K562 (cell line): Measurements from ENCODE around the gene SCNN1A. TPM values are rescaled to one million over a fixed set of nuclear protein-coding genes. Genes with fewer than 3 reads are reported as not detected.

Experiments
- ATAC-seq: fragments of 200-7000 bp; cut with Tn5 transposase; 3 replicates; pipeline ENCODE4 v1.9.1; 2020; ENCODE audit warnings: moderate library complexity
- BruUV-seq: library from RNA; stranded (reverse); fragments of 400-500 nt; replicated peaks from 2 replicates; lab custom pipeline; 2021; lab: Mats Ljungman, UMichigan
- CTCF ChIA-PET: fragments of 300-600 bp; formaldehyde crosslinking; extraction: SDS; loops from one replicate; lab custom pipeline; 2021; ENCODE audit warnings: low intra/inter-chr PET ratio; lab: Yijun Ruan, JAX
- POLR2A ChIA-PET: fragments of 300-600, 350-650 bp; sonication (Branson Sonifier 250); formaldehyde crosslinking; extraction: SDS; loops from one replicate; lab custom pipeline; 2021; ENCODE audit warnings: antibody characterized with exemption, inconsistent platforms; lab: Yijun Ruan, JAX
- DNase-seq, 4 experiments: peaks; one replicate each; pipeline versions ENCODE4 v3.0.0 to v3.0.0-alpha.2; 2011 to 2018; ENCODE audit warnings: low spot score in 3 of 4, mixed read lengths in 3 of 4; ENCODE audit errors: extremely low read depth in 1 of 4
- FAIRE-seq: peaks from 2 replicates; lab custom pipeline; 2011; peaks lifted over from hg19 to GRCh38; lab: Jason Lieb, UNC
- H2AFZ ChIP-seq: 2 replicates; pipeline ENCODE4 v1.6.0; 2011; ENCODE audit warnings: low read depth, low read length, control low read depth, inconsistent platforms
- H3K27ac ChIP-seq: fragments of 200-600 bp; 3 replicates; pipeline ENCODE4 v1.8.0; 2011; ENCODE audit warnings: low read depth, mild to moderate bottlenecking, control low read depth, inconsistent platforms, low read length, moderate library complexity, mixed read lengths; ENCODE audit errors: extremely low read depth
- H3K27me3 ChIP-seq, 2 experiments: fragments of 300-600 bp in 1 of 2; 2 replicates in 1 of 2; 3 replicates in 1 of 2; pipeline versions ENCODE4 v1.6.0 to v1.8.0; 2011; ENCODE audit warnings: inconsistent platforms in 2 of 2, low read length in 2 of 2, mild to moderate bottlenecking in 1 of 2, mixed read lengths in 1 of 2, moderate library complexity in 1 of 2; ENCODE audit not compliant: control insufficient read depth in 2 of 2, insufficient read depth in 2 of 2
- H3K36me3 ChIP-seq: fragments of 300-600 bp; 3 replicates; pipeline ENCODE4 v1.8.0; 2011; ENCODE audit warnings: mild to moderate bottlenecking, low read length, inconsistent platforms; ENCODE audit not compliant: control insufficient read depth, insufficient read depth
- H3K4me1 ChIP-seq, 2 experiments: fragments of 200-600 bp in 1 of 2; replicated peaks in 1 of 2; 2 replicates in 1 of 2; 3 replicates in 1 of 2; pipeline versions ENCODE4 v1.5.1 to v1.8.0; 2011; ENCODE audit warnings: inconsistent platforms in 2 of 2, low read length in 2 of 2, mild to moderate bottlenecking in 1 of 2, mixed read lengths in 1 of 2, moderate library complexity in 1 of 2; ENCODE audit not compliant: control insufficient read depth in 2 of 2, insufficient read depth in 2 of 2
- H3K4me2 ChIP-seq: 2 replicates; pipeline ENCODE4 v1.6.1; 2011; ENCODE audit warnings: low read length, control low read depth, inconsistent platforms, mixed read lengths; ENCODE audit not compliant: insufficient read depth
- H3K4me3 ChIP-seq: fragments of 200-600 bp; sonication (generic), shearing (Covaris generic); 2 replicates; pipeline ENCODE4 v1.5.1; 2016; ENCODE audit warnings: control low read depth, inconsistent platforms
- H3K79me2 ChIP-seq: fragments of 200-600 bp; 3 replicates; pipeline ENCODE4 v1.8.0; 2011; ENCODE audit warnings: low read length, inconsistent platforms; ENCODE audit not compliant: control insufficient read depth, insufficient read depth
- H3K9ac ChIP-seq, 2 experiments: 2 replicates each; pipeline versions ENCODE4 v1.6.0 to v1.6.1; 2011; ENCODE audit warnings: low read depth in 2 of 2, low read length in 2 of 2, control low read depth in 1 of 2, inconsistent platforms in 1 of 2, mild to moderate bottlenecking in 1 of 2, mixed read lengths in 1 of 2; ENCODE audit not compliant: insufficient read depth in 1 of 2
- H3K9me1 ChIP-seq: one replicate; pipeline ENCODE4 v1.6.0; 2011; ENCODE audit warnings: inconsistent platforms, mild to moderate bottlenecking, low read length, moderate library complexity; ENCODE audit not compliant: control insufficient read depth, insufficient read depth
- H3K9me3 ChIP-seq: replicated peaks from 2 replicates; pipeline ENCODE4 v1.5.1; 2011; ENCODE audit warnings: low read depth, low read length, inconsistent platforms; ENCODE audit not compliant: control insufficient read depth, insufficient read depth
- H4K20me1 ChIP-seq: replicated peaks from 2 replicates; pipeline ENCODE4 v1.6.1; 2011; ENCODE audit warnings: low read length, inconsistent platforms, mixed read lengths; ENCODE audit not compliant: control insufficient read depth, insufficient read depth
- CREBBP ChIP-seq: IDR thresholded peaks from one replicate; pipeline ENCODE4 v1.6.1; 2012; ENCODE audit warnings: low read depth, mild to moderate bottlenecking, control low read depth, inconsistent platforms, low read length
- DNMT1 ChIP-seq: fragments of 450-650 bp; IDR thresholded peaks from 2 replicates; pipeline ENCODE4 v1.6.1; 2016; ENCODE audit warnings: antibody characterized with exemption, mild to moderate bottlenecking
- GABPA ChIP-seq: fragments of 200-800 bp; sonication (Bioruptor generic); conservative IDR thresholded peaks from 2 replicates; pipeline ENCODE4 v1.6.1; 2016; ENCODE audit warnings: low read depth, missing genetic modification characterization, missing compliant biosample characterization
- GTF3C2 ChIP-seq: IDR thresholded peaks from 3 replicates; pipeline ENCODE4 v1.6.1; 2011; ENCODE audit warnings: borderline replicate concordance, mild to moderate bottlenecking, moderate library complexity; ENCODE audit not compliant: insufficient read length; ENCODE audit errors: extremely low read depth
- JUNB ChIP-seq: fragments of 450-650 bp; formaldehyde crosslinking; conservative IDR thresholded peaks from 2 replicates; pipeline ENCODE4 v1.4.0; 2020; ENCODE audit warnings: mild to moderate bottlenecking
- NR2C1 ChIP-seq, 2 experiments: fragments of 450-650 bp; IDR thresholded peaks; 2 replicates each; pipeline ENCODE4 v1.6.1; 2017; ENCODE audit warnings: mild to moderate bottlenecking in 2 of 2, antibody characterized with exemption in 1 of 2, inconsistent platforms in 1 of 2, missing compliant biosample characterization in 1 of 2, missing genetic modification characterization in 1 of 2
- SIX5 ChIP-seq, 2 experiments: IDR thresholded peaks; 2 replicates each; pipeline ENCODE4 v1.6.1; 2011; ENCODE audit warnings: low read length in 2 of 2, borderline replicate concordance in 1 of 2, low read depth in 1 of 2, mild to moderate bottlenecking in 1 of 2, moderate library complexity in 1 of 2; ENCODE audit not compliant: insufficient read depth in 1 of 2
- WHSC1 ChIP-seq: IDR thresholded peaks from one replicate; pipeline ENCODE4 v1.6.1; 2012; ENCODE audit warnings: low read length, control low read depth, inconsistent platforms
- XRCC5 ChIP-seq: fragments of 200-400 bp; formaldehyde crosslinking; IDR thresholded peaks from 2 replicates; pipeline ENCODE4 v1.6.1; 2017; ENCODE audit warnings: low read depth, mild to moderate bottlenecking, low read length
- ZBTB12 ChIP-seq: fragments of 250-450 bp; sonication (Bioruptor Pico); IDR thresholded peaks from 2 replicates; pipeline ENCODE4 v1.4.0; 2020
- ZNF23 ChIP-seq: fragments of 250-450 bp; sonication (Bioruptor Pico); IDR thresholded peaks from 2 replicates; pipeline ENCODE4 v1.4.0; 2020; ENCODE audit warnings: mild to moderate bottlenecking
- ZNF280B ChIP-seq: fragments of 250-450 bp; sonication (Bioruptor Pico); IDR thresholded peaks from 2 replicates; pipeline ENCODE4 v1.5.1; 2021; ENCODE audit warnings: mild to moderate bottlenecking
- ZNF324 ChIP-seq: fragments of 250-450 bp; sonication (Bioruptor Pico); IDR thresholded peaks from 2 replicates; pipeline ENCODE4 v1.4.0; 2020; ENCODE audit warnings: mild to moderate bottlenecking
- ZNF644 ChIP-seq: fragments of 200-800 bp; sonication (Bioruptor generic); IDR thresholded peaks from 2 replicates; pipeline ENCODE4 v1.6.1; 2016; ENCODE audit warnings: low read depth, missing genetic modification characterization, missing compliant biosample characterization
- ZNF717 ChIP-seq: fragments of 250-450 bp; sonication (Bioruptor Pico); IDR thresholded peaks from 2 replicates; pipeline ENCODE4 v1.5.0; 2021
- WGBS: fragments of 100-300 bp; shearing (Covaris generic); methylation state at CpG from one replicate; pipeline ENCODE4 v1.1.6; 2016; ENCODE audit warnings: low coverage, mixed read lengths; ENCODE audit not compliant: insufficient coverage; ENCODE audit errors: missing lambda C conversion rate; 5-methylcytosine and 5-hydroxymethylcytosine counted together
- in situ Hi-C: fragments of 300-500 bp; cut with MboI; formaldehyde crosslinking; loops from 4 replicates; pipeline ENCODE4 v1.15.0; 2018; ENCODE audit warnings: inconsistent platforms, mixed read lengths
- intact Hi-C: fragments of 100-400 bp; cut with micrococcal nuclease; formaldehyde crosslinking; loops from 2 replicates; pipeline ENCODE4 v1.14.2; 2022
- polyA plus RNA-seq, 8 experiments: library from polyadenylated mRNA; depleted of rRNA in 4 of 8; stranded (reverse) in 5 of 8; unstranded in 3 of 8; fragments of >200 nt; fragmentation: Nextera tagmentation in 2 of 8; fragmentation: Illumina TruSeq in 1 of 8; extraction: Ambion mirVana in 2 of 8; extraction: Trizol in 1 of 8; gene quantifications; 2 replicates each; pipeline versions ENCODE4 v1.2.1 to v1.2.3, GENCODE V29; 2011 to 2014; ENCODE audit warnings: inconsistent platforms in 1 of 8, missing spikeins in 1 of 8
- total RNA-seq, 7 experiments: library from RNA; depleted of rRNA in 6 of 7; stranded (reverse); fragments of >200 nt in 6 of 7; fragmentation: Illumina TruSeq in 2 of 7; extraction: Trizol in 2 of 7; gene quantifications; 2 replicates each; pipeline versions ENCODE4 v1.2.1 to v1.2.3, GENCODE V29; 2011 to 2021; ENCODE audit warnings: low replicate concordance in 1 of 7

Gene SCNN1A
- total and polyA plus RNA-seq, 9 of the 15 experiments (the other 6 are each of a cell fraction or from before 2014, with no cell fraction given): 0.15 to 0.49 (median 0.32) TPM; not detected in 5

GRCh38 chr12:6321905-6322304 is 53.5 kb downstream of the SCNN1A start:
- Histone ChIP-seq H3K4me2 (no peak overlapping the region), H3K4me1 (peaks cover 16 to 26% of the 10 kb centered on the region in 2 experiments; a peak in 4 of 5 replicates), H3K79me2 (no peaks in the 10 kb centered on the region), H3K9ac (no peak overlapping the region), H4K20me1 (no peaks in the 10 kb centered on the region), H3K27ac (no peak overlapping the region), H3K4me3 (no peak overlapping the region), H2AFZ (no peak overlapping the region), H3K9me1 (no peaks in the 10 kb centered on the region), H3K27me3 (peaks cover 0 to 21% of the 10 kb centered on the region in 2 experiments; a peak in 4 of 5 replicates), H3K36me3 (no peaks in the 10 kb centered on the region), H3K9me3 (no peaks in the 10 kb centered on the region)
- in situ Hi-C loops: no loop called here
- no peak for DNase-seq
- CTCF ChIA-PET: interaction anchor here (0.7 kb wide), 1 partner anchor 144 kb away, joined by 4 read pairs; no protein-coding TSS in a partner anchor
- ATAC-seq: no peak
- 58% methylated on average over 6 of the region's 6 CpGs for WGBS
- POLR2A ChIA-PET: interaction anchor here (1.1 kb wide), 1 partner anchor 70 kb away, joined by 3 read pairs; no protein-coding TSS in a partner anchor
- no TSS peak for BruUV-seq
- intact Hi-C loops: loop anchor here (10.0 kb wide), 1 partner anchor 213 kb away; the partner anchor contains the start of gene GAPDH
- FAIRE-seq: no peak
- TF ChIP-seq DNMT1: no peak
- no peak for TF ChIP-seq CREBBP
- TF ChIP-seq SIX5 (IDR thresholded peaks at IDR 0.05; ENCODE audit: borderline replicate concordance in 1 of 2, insufficient read depth in 1 of 2, low read depth in 1 of 2, low read length in 2 of 2): no peak
- no peak for TF ChIP-seq XRCC5
- no peak for TF ChIP-seq JUNB (CRISPR knock-in tag)
- TF ChIP-seq NR2C1 (IDR thresholded peaks at IDR 0.05): no peak
- TF ChIP-seq NR2C1 (tag; IDR thresholded peaks at IDR 0.05): no peak
- TF ChIP-seq GTF3C2: no peak
- no peak for TF ChIP-seq GABPA
- TF ChIP-seq ZBTB12 (CRISPR knock-in tag): no peak
- no peak for TF ChIP-seq ZNF717
- no peak for TF ChIP-seq ZNF644 (tag)
- TF ChIP-seq ZNF280B (CRISPR knock-in tag): no peak
- no peak for TF ChIP-seq ZNF23 (CRISPR knock-in tag)
- TF ChIP-seq ZNF324: no peak
- no peak for TF ChIP-seq WHSC1
